Measurements from ENCODE around the gene NRL.

GRCh38 chr14:24136684-24137528 is 22.2 kb upstream of the NRL start:
- TF ChIP-seq, protein P1, sequence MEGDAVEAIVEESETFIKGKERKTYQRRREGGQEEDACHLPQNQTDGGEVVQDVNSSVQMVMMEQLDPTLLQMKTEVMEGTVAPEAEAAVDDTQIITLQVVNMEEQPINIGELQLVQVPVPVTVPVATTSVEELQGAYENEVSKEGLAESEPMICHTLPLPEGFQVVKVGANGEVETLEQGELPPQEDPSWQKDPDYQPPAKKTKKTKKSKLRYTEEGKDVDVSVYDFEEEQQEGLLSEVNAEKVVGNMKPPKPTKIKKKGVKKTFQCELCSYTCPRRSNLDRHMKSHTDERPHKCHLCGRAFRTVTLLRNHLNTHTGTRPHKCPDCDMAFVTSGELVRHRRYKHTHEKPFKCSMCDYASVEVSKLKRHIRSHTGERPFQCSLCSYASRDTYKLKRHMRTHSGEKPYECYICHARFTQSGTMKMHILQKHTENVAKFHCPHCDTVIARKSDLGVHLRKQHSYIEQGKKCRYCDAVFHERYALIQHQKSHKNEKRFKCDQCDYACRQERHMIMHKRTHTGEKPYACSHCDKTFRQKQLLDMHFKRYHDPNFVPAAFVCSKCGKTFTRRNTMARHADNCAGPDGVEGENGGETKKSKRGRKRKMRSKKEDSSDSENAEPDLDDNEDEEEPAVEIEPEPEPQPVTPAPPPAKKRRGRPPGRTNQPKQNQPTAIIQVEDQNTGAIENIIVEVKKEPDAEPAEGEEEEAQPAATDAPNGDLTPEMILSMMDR (IDR thresholded peaks at IDR 0.05 in 2 of 3, conservative IDR thresholded peaks at IDR 0.05 in 1 of 3; ENCODE audit: insufficient read depth in 2 of 3, low read depth in 1 of 3, low read length in 3 of 3), result no peak
- no peak for TF ChIP-seq NCOA6 (IDR thresholded peaks at IDR 0.05)
- no peak for TF ChIP-seq ZFP91 (CRISPR knock-in tag; IDR thresholded peaks at IDR 0.05)
- no peak for TF ChIP-seq POLR2AphosphoS5 (IDR thresholded peaks at IDR 0.05; ENCODE audit: control insufficient read depth, insufficient read depth, low read depth, low read length)
- TF ChIP-seq ZSCAN29 (IDR thresholded peaks at IDR 0.05), result no peak
- no peak for TF ChIP-seq EP300 (IDR thresholded peaks at IDR 0.05; ENCODE audit: low read length)
- no peak for TF ChIP-seq SRSF1 (IDR thresholded peaks at IDR 0.05; ENCODE audit: low read depth, low read length)
- no peak for TF ChIP-seq SIN3A (IDR thresholded peaks at IDR 0.05; ENCODE audit: borderline replicate concordance in 2 of 2, control insufficient read depth in 1 of 2, low read depth in 2 of 2, low read length in 2 of 2)
- peak; percentile 8 for TF ChIP-seq KDM5B (IDR thresholded peaks at IDR 0.05; ENCODE audit: insufficient replicate concordance, low read depth, low read length)
- TF ChIP-seq ZNF263 (CRISPR knock-in tag; IDR thresholded peaks at IDR 0.05; ENCODE audit: borderline replicate concordance), result no peak
- TF ChIP-seq TCF7L2 (IDR thresholded peaks at IDR 0.05; ENCODE audit: low read depth, low read length), result no peak
- no peak for TF ChIP-seq MIER1 (IDR thresholded peaks at IDR 0.05; ENCODE audit: low read depth)
- TF ChIP-seq CBFA2T2 (conservative IDR thresholded peaks at IDR 0.05), result no peak
- no peak for TF ChIP-seq GATAD2B (IDR thresholded peaks at IDR 0.05; ENCODE audit: borderline replicate concordance)
